OCI-LY7 (cell line): ENCODE data around the gene NCAPG. TPM values are rescaled to one million over a fixed set of nuclear protein-coding genes. Genes with fewer than 3 reads are reported as not detected.

ENCODE experiments used
- BruUV-seq: library from RNA; stranded (reverse); fragments of 400-500 nt; replicated peaks from 2 replicates; lab custom pipeline; 2021; lab: Mats Ljungman, UMichigan
- CTCF ChIA-PET: fragments of 300-600 bp; sonication (Branson Sonifier 250); formaldehyde crosslinking; loops from one replicate; lab custom pipeline; 2022; ENCODE audit warnings: antibody characterized with exemption; ENCODE audit not compliant: unreplicated experiment; lab: Charles Lee
- POLR2A ChIA-PET: fragments of 300-600 bp; sonication (Branson Sonifier 250); formaldehyde crosslinking; loops from one replicate; lab custom pipeline; 2022; ENCODE audit warnings: antibody characterized with exemption; lab: Charles Lee
- DNase-seq: peaks from one replicate; pipeline ENCODE4 v3.0.0-alpha.2; 2015; ENCODE audit warnings: low spot score
- H2AFZ ChIP-seq: fragments of 200-600 bp; sonication (generic), shearing (Covaris generic); 2 replicates; pipeline ENCODE4 v1.6.1; 2014; ENCODE audit warnings: mild to moderate bottlenecking, antibody characterized with exemption, low read length, moderate library complexity
- H3K27ac ChIP-seq: fragments of 200-600 bp; sonication (generic); 2 replicates; pipeline ENCODE4 v1.5.1; 2014; ENCODE audit warnings: mixed run types, low read depth, mild to moderate bottlenecking, moderate library complexity, low read length, inconsistent platforms; ENCODE audit not compliant: poor library complexity, severe bottlenecking
- H3K36me3 ChIP-seq: fragments of 200-600 bp; sonication (generic); 2 replicates; pipeline ENCODE4 v1.6.1; 2014; ENCODE audit warnings: mild to moderate bottlenecking, antibody characterized with exemption, low read length, moderate library complexity, mixed read lengths; ENCODE audit not compliant: insufficient read depth
- H3K4me1 ChIP-seq: fragments of 200-600 bp; sonication (generic); 2 replicates; pipeline ENCODE4 v1.5.1; 2014; ENCODE audit warnings: mild to moderate bottlenecking, low read length; ENCODE audit not compliant: insufficient read depth, poor library complexity, severe bottlenecking
- H3K4me2 ChIP-seq: fragments of 200-600 bp; sonication (generic); 2 replicates; pipeline ENCODE4 v1.6.1; 2014; ENCODE audit warnings: mild to moderate bottlenecking, low read length
- H3K4me3 ChIP-seq: fragments of 200-600 bp; sonication (generic); 2 replicates; pipeline ENCODE4 v1.5.1; 2014; ENCODE audit warnings: mild to moderate bottlenecking, low read depth, low read length; ENCODE audit not compliant: poor library complexity, severe bottlenecking
- H3K79me2 ChIP-seq: fragments of 200-600 bp; sonication (generic); 2 replicates; pipeline ENCODE4 v1.6.1; 2016; ENCODE audit warnings: low read depth, mild to moderate bottlenecking, low read length, moderate library complexity, mixed read lengths; ENCODE audit not compliant: insufficient read depth
- H3K9me2 ChIP-seq: fragments of 200-600 bp; sonication (generic); 2 replicates; pipeline ENCODE4 v1.6.1; 2016; ENCODE audit warnings: mild to moderate bottlenecking, low read length, mixed read lengths; ENCODE audit not compliant: insufficient read depth
- H3K9me3 ChIP-seq: fragments of 200-600 bp; sonication (generic); 2 replicates; pipeline ENCODE4 v1.6.1; 2014; ENCODE audit warnings: mild to moderate bottlenecking, mixed run types, low read length, mixed read lengths
- H4K20me1 ChIP-seq: fragments of 200-600 bp; sonication (generic); 2 replicates; pipeline ENCODE4 v1.6.1; 2014; ENCODE audit warnings: mild to moderate bottlenecking, antibody characterized with exemption, low read length, moderate library complexity, mixed read lengths; ENCODE audit not compliant: insufficient read depth
- EZH2phosphoT487 ChIP-seq: fragments of 200-600 bp; sonication (generic); IDR thresholded peaks from 2 replicates; pipeline ENCODE4 v1.6.1; 2018; ENCODE audit warnings: low read depth, borderline replicate concordance, mild to moderate bottlenecking, mixed run types, antibody characterized with exemption, low read length, moderate library complexity, mixed read lengths
- intact Hi-C: fragments of 100-400 bp; cut with micrococcal nuclease; formaldehyde crosslinking; loops from one replicate; pipeline ENCODE4 v1.10.0; 2022; ENCODE audit not compliant: unreplicated experiment
- total RNA-seq, 2 experiments: library from RNA; depleted of rRNA in 1 of 2; stranded (reverse); fragments of >200 nt in 1 of 2; shearing (Covaris generic) in 1 of 2; gene quantifications; 2 replicates each; pipeline ENCODE4 v1.2.3, GENCODE V29; 2014 to 2022
- TF ChIP-seq, protein P1 (sequence below): fragments of 200-600 bp; sonication (generic); conservative IDR thresholded peaks from 2 replicates; pipeline ENCODE4 v1.5.1; 2014; ENCODE audit warnings: mild to moderate bottlenecking, antibody characterized with exemption, low read length, moderate library complexity, mixed read lengths

NCAPG gene
- total RNA-seq, 2 experiments from 2014 or later, result 57.5 to 95.4 TPM

DNA sequence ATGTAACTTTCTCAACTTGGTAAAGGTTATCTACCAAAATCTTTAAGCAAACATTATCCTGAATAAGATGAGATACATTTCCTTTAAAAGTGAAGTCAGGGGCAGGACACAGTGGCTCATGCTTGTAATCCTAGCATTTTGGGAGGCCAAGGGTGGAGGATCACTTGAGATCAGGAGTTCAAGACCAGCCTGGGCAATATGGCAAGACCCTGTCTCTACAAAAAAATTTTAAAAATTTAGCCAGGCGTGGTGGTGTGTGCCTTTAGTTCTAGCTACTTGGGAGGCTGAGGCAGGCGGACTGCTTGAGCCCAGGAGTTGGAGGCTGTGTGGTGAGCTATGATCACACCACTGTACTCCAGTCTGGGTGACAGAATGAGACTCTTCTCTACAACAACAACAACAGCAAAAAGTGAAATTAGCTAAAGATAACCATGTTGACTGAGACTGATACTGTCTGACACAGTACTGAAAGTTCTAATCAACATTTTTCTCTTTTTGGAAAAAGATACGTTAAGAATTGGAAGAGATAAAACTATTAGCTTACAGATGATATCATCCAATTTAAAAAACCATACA, 5.1 kb upstream of the NCAPG start:
- H3K27ac ChIP-seq, result no peak overlapping the region
- H2AFZ ChIP-seq, result no peak overlapping the region
- H3K9me2 ChIP-seq, result no peaks in the 10 kb centered on the region
- no peak overlapping the region for H3K4me3 ChIP-seq
- POLR2A ChIA-PET, result interaction anchor here (1.0 to 2.4 kb wide), 5 partner anchors 10 to 257 kb away, joined by 3 to 10 read pairs (median 4); no protein-coding TSS in a partner anchor
- intact Hi-C loops, result no loop called here
- CTCF ChIA-PET, result no interaction called here
- DNase-seq, result no peak
- peaks cover 91% of the 10 kb centered on the region for H3K36me3 ChIP-seq
- no peak for TF ChIP-seq EZH2phosphoT487
- TF ChIP-seq, protein P1, sequence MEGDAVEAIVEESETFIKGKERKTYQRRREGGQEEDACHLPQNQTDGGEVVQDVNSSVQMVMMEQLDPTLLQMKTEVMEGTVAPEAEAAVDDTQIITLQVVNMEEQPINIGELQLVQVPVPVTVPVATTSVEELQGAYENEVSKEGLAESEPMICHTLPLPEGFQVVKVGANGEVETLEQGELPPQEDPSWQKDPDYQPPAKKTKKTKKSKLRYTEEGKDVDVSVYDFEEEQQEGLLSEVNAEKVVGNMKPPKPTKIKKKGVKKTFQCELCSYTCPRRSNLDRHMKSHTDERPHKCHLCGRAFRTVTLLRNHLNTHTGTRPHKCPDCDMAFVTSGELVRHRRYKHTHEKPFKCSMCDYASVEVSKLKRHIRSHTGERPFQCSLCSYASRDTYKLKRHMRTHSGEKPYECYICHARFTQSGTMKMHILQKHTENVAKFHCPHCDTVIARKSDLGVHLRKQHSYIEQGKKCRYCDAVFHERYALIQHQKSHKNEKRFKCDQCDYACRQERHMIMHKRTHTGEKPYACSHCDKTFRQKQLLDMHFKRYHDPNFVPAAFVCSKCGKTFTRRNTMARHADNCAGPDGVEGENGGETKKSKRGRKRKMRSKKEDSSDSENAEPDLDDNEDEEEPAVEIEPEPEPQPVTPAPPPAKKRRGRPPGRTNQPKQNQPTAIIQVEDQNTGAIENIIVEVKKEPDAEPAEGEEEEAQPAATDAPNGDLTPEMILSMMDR, result no peak
- peaks cover 94% of the 10 kb centered on the region for H3K79me2 ChIP-seq
- peaks cover 28% of the 10 kb centered on the region for H3K4me1 ChIP-seq
- H3K4me2 ChIP-seq, result peak overlapping the region; percentile 89; the same call in 1 of the 2 replicates
- no peaks in the 10 kb centered on the region; the same call in 1 of the 2 replicates for H3K9me3 ChIP-seq
- H4K20me1 ChIP-seq, result peaks cover 32% of the 10 kb centered on the region
- no TSS peak for BruUV-seq

DNA sequence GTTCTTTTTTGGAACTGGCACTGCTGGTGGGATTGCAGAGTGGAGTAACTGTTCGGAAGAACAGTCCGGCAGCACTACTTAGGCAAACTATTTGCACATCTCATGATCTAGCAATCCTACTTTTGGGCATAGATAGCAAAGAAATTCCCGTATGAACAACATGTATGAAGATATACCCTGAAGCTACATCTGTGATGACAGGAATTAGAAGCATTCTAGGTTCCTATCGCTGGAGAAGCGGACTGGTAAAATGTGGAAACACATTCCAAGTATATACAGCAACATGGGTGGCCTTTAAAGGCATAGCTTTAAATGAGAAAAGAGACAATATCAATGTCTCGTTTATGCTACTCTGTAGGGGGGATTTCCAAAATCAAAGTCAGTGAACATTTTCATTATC, 3.3 kb upstream of the NCAPG start:
- no peak overlapping the region for H3K27ac ChIP-seq
- H3K9me3 ChIP-seq, result no peaks in the 10 kb centered on the region; the same call in 1 of the 2 replicates
- no peak for DNase-seq
- BruUV-seq, result no TSS peak
- TF ChIP-seq, protein P1, result no peak
- TF ChIP-seq EZH2phosphoT487, result no peak
- H3K4me3 ChIP-seq, result peak overlapping the region; percentile 85
- H4K20me1 ChIP-seq, result peaks cover 43% of the 10 kb centered on the region
- peaks cover 29% of the 10 kb centered on the region for H3K4me1 ChIP-seq
- H3K79me2 ChIP-seq, result peaks cover 94% of the 10 kb centered on the region
- ChIA-PET CTCF (no interaction called here), POLR2A (interaction anchor here (0.7 to 0.8 kb wide), 2 partner anchors 26 to 40 kb away, joined by 4 read pairs; no protein-coding TSS in a partner anchor)
- H3K36me3 ChIP-seq, result peaks cover 87% of the 10 kb centered on the region
- H3K9me2 ChIP-seq, result no peaks in the 10 kb centered on the region
- intact Hi-C loops, result no loop called here
- peak overlapping the region; percentile 89 for H3K4me2 ChIP-seq
- no peak overlapping the region for H2AFZ ChIP-seq

DNA sequence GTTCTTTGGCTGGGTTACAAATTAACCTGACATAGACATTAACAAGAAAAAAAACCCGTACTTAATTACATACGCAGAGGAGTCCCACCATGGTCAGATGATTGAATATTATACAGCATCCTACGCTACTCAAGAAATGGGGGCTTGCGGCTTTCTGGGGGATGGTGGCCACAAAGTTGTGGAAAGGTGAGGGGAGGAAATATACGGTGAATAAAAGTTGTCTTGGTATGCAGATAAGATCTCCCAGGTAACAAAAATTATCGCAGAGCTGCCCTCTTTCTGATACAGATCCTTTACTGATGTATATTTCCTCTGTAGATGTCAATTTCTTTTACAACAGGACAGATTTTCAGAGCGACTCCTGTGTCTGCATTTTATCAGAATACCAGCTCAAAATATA, 1.1 kb upstream of the NCAPG start:
- Histone ChIP-seq H3K79me2 (peaks cover 94% of the 10 kb centered on the region), H3K27ac (peak overlapping the region; percentile 91), H4K20me1 (peaks cover 51% of the 10 kb centered on the region), H3K9me3 (no peaks in the 10 kb centered on the region; the same call in 1 of the 2 replicates), H3K9me2 (no peaks in the 10 kb centered on the region), H2AFZ (no peak overlapping the region), H3K4me1 (peaks cover 49% of the 10 kb centered on the region), H3K4me2 (peak overlapping the region; percentile 89), H3K4me3 (peak overlapping the region; percentile 85), H3K36me3 (peaks cover 87% of the 10 kb centered on the region)
- DNase-seq, result peak; percentile 32
- CTCF ChIA-PET, result no interaction called here
- no TSS peak for BruUV-seq
- TF ChIP-seq, protein P1, result no peak
- no peak for TF ChIP-seq EZH2phosphoT487
- intact Hi-C loops, result loop anchor here (1.0 to 2.0 kb wide), 6 partner anchors 143 to 260 kb away; partner anchors contain the start of genes LAP3, LCORL and MED28
- POLR2A ChIA-PET, result interaction anchor here (0.6 to 2.7 kb wide), 6 partner anchors 10 to 261 kb away, joined by 3 to 13 read pairs (median 4); no protein-coding TSS in a partner anchor
